SU-DHL-6 (cell line): ENCODE data around the gene CCDC127.

Source experiments
- CTCF ChIP-seq: fragments of 200-600 bp; sonication (generic); IDR thresholded peaks from one replicate; pipeline ENCODE4 v1.5.1; 2017; ENCODE audit warnings: antibody characterized with exemption, mild to moderate bottlenecking, low read length, moderate library complexity; ENCODE audit not compliant: insufficient read depth, poor library complexity, severe bottlenecking
- EZH2phosphoT487 ChIP-seq: fragments of 200-600 bp; sonication (generic), shearing (Covaris generic); conservative IDR thresholded peaks from 2 replicates; pipeline ENCODE4 v1.6.1; 2018; ENCODE audit warnings: mild to moderate bottlenecking, antibody characterized with exemption, low read length, moderate library complexity, mixed read lengths

GRCh38 chr5:213803-214395 lies 4.1 kb downstream of the CCDC127 start:
- TF ChIP-seq CTCF: no peak
- TF ChIP-seq EZH2phosphoT487: no peak
